NCI-H2227 (cell line): ENCODE results near the gene CPNE4.

Experiments used
- DNase-seq: peaks from one replicate; lab custom pipeline; 2025; ENCODE audit not compliant: unreplicated experiment; lab: John Stamatoyannopoulos, UW

Gene CPNE4

DNA sequence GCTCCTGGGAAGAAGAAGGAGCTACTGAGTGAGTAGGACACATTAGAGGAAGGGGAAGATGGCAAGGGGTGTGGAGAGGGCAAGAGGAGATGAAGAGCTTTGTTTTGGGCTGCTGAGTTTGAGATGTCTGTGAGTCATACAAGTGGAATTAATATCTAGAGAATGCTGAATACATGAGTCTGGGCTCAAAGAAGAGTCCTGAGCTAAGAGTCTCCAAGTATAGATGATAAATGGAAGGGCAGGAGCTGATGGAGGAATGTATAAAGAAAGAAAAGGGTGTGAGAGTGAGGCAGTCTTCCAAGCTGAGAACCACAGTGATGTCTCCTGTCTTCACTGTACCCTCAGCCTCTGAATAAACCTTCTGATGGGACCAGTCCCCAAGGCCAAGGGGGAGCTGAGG is 326.6 kb downstream of the CPNE4 start:
- DNase-seq, result no peak

DNA sequence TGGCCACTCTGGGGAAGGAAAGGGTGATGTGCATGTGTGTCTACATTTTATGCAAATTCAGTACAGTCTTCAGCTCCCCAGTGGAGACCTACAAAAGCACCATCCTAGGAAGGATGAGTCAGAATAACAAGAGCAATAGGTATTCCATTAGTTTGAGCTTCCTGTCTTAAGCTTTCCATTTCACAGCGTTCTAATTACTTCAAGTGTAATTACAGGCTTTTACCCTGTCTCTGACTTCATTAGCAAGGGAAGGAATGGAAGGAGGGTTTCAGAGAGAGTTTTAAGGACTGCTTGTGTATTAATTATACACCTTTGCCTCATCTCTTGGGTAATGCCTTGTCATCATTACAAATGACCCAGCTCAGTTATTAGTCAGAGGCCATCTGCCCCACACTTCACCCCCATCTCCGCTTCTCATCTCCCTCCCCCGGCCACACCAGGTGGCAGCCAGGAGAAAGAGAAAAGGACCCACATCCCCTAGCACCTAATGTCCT is 329.2 kb downstream of the CPNE4 start:
- DNase-seq, result peak; percentile 35

DNA sequence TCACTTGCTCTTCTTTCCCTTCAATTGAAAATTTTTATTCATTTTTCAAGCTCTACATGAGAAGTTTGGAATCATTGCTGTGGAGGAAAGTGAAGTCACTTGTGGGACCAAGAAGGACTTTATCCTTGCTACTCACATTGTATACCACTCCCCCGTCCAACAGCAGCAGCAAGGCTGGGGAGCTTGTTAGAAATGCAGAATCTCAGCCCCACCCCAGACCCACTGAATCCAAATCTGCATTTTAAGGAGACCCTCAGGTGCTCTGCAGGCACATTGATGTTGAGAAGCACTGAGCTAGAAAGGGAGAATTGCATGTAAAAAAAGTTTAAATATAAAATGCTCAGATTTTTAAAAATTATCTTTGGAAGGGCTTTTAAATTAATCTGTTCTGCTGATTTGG is 329.7 kb downstream of the CPNE4 start:
- DNase-seq, result no peak

DNA sequence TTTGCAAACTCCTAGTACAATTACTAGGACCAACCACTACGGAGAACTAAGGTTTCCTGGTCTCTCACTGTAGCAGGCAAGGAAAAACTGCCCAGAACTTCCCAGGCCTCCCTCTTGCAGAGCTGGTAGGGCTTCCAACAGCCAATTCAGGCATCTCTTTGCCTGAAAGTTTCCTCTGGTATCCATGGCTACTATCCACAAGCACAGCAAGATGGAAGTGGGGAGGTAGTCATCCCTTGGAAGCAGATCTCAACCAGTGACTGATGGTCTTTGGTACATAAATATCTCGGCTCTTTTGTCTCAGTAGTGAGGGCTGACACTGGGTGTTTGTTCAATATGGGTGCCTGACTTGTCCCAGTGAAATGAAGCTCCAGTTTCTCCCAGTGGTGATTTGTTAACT is 330.7 kb downstream of the CPNE4 start:
- DNase-seq, result no peak

DNA sequence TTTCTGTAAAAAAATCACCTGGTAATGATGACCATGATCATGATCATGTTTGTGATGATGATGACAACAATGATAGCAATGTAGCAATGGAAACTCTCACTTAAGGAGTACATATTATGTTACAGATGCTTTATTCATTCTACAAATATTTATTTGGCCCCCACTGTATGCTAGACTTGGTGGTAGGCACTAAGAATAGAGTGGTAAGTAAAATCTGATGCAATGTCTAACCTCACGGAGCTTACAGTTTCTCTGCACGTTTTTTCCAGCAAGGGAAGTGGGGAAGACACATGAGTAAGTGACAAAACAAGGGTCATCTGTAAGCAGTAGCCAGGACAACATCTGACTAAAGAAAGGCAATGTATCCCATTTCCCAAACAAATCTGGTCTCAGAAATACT is 332.7 kb downstream of the CPNE4 start:
- no peak for DNase-seq

DNA sequence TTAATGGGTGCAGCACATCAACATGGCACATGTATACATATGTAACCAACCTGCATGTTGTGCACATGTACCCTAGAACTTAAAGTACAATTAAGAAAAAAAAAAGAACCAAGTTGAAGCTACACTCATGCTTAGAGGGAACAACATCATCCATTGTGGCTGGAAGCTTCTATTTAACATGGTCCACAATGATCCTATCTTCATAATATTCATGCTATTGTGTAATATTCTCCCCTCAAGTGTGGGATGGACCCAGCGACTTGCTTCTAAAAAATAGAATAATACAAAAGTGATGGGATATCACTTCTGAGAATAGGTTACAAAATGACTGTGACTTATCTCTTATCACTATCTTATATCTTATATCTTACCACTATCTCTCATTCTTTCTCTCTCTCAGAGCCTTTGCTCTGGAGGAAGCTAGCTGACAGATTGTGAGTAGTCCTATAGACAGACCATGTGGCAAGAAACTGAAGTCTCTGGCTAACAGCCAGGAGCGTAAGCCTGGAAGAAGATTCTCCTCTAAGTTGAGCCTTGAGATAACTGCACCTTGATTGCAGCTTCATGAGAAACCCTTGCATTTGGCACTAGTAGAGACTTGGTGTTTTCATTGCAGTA is 333.6 kb downstream of the CPNE4 start:
- DNase-seq, result no peak

DNA sequence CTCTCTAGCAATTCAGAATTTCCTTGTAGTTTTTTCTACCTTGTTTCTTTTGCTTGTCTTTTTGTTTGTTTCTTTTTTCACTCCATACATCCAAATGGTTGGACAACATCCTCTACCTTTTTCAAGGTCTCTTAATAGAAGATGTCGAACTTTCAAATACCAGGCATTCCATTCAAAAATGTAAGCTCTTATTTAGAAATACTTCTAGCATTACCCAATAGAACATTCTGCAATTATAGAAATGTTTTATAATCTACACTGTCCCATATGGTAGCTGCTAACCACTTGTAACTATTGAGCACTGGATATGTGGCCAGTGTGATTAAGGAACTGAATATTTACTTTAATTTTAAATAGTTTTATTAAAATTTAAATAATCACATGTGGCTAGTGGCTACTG is 335.8 kb downstream of the CPNE4 start:
- DNase-seq, result no peak

DNA sequence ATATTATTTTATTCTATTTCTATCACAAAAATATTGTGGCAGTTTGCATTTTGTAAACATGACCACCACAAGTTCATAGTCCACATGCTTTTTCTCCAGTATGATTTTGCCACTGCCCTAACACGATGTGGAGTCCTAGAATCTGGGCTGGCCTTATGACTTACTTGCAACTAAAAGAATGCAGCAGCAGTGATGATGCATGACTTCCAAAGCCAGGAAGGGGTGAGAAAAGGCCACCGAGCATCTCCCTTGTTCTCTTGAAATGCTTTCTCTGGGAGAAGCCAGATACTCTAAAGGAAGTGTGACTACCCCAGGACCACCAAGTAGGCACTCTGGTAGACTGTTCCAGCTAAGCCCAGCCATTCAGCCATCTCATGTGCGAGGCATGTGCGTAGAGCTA is 340.4 kb downstream of the CPNE4 start:
- DNase-seq, result no peak

DNA sequence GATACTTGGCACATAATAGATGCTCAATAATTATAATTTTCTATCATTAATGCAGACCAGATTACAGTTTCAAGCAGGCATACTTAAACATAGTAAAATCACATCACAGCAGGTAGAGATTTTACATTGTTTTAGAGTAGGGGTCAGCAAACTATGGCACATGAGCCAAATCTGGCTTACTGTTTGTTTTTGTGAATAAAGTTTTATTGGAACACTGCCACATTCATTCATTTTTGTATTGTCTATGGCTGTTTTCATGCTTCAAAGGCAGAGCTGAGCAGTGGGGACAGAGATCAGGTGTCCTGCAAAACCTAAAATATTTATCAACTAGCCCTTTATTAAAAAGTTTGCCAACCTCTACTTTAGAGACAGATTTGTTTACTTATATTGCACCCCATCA is 342.5 kb downstream of the CPNE4 start:
- no peak for DNase-seq

DNA sequence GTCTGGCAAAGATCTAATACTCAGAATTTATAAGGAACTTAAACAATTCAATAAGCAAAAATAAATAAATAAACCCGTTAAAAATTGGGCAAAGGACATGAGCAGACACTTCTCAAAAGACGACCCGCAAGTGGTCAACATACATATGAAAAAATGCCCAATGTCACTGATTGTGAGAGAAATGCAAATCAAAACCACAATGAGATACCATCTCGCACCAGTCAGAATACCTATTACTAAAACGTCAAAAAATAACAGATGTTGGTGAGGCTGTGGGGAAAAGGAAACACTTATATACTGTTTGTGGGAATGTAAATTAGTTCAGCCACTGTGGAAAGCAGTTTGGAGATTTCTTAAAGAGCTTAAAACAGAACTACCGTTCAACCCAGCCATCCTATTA is 344.0 kb downstream of the CPNE4 start:
- DNase-seq, result no peak

DNA sequence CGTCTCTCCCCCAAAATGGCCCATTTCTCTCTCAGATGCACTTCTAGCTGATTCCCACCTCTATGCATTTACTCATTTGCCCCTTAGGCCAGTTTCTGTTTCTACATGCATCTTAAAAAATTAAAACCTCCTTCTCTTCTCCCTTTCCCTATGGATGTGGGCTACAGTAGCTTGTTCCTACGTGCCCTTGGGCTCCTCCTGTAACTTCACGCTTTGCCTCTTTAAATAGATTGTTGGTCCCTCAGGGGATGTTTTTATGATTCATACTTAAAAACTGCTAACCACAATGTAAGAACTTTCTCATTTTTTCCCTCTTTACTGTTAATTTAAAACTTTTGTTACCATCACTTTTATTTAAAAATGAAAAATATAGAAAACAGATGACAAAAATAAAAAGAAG is 346.4 kb downstream of the CPNE4 start:
- no peak for DNase-seq

DNA sequence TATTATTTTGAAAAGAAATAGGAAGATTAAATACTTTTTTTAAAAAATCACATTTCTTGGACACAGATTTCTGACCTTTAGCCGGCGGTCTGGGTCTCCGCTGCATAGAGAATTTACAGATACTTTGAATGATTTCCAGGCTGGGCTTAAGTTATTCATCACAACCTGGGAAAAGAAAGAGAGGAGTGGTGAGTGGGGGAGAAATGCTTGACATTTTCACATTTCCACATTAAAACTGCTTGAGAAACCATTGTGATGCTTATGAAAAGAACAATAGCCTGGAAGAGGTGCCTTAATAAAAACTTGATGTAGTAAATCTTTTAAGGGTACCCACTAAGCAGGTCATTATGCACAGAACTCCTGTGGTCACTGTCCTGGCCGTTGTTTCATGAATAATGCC is 365.2 kb downstream of the CPNE4 start:
- DNase-seq, result no peak

DNA sequence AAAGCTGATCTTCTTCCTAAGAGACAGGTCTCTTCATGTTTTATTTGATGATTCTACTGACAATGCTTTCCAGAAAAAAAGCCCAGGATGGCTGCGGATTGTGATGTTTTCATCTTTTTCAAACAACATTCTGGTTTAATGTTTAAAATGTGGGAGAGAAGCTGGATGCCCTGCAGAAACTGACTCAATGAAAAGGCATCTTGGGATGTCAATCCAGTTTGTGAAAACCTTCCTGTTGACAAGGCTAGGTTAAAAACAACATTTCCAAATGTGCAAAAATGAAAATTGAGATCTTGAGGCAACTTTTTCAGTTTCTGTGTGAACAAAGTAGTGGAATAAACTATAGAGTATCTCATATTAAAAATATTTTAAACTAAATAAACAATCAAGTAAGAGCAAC is 376.0 kb downstream of the CPNE4 start:
- no peak for DNase-seq

DNA sequence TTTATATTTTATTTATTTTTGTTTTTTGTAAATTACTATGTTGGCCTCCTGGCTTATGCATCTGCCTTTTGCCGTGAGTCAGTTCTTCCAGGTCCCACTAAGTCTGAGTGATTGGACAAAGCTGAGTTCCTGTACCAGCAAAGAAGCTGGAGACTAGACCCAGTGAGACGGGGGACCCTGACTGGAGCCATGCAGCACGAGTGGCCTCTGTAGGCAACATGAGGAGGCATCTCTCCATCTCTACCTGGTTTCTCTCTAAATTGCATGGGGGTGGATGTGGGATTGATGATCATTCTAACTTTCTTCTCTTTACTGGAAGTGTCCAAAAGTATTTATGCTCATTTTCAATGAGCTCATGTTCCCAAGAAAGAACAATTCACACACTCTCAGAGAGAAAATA is 376.7 kb downstream of the CPNE4 start:
- no peak for DNase-seq

DNA sequence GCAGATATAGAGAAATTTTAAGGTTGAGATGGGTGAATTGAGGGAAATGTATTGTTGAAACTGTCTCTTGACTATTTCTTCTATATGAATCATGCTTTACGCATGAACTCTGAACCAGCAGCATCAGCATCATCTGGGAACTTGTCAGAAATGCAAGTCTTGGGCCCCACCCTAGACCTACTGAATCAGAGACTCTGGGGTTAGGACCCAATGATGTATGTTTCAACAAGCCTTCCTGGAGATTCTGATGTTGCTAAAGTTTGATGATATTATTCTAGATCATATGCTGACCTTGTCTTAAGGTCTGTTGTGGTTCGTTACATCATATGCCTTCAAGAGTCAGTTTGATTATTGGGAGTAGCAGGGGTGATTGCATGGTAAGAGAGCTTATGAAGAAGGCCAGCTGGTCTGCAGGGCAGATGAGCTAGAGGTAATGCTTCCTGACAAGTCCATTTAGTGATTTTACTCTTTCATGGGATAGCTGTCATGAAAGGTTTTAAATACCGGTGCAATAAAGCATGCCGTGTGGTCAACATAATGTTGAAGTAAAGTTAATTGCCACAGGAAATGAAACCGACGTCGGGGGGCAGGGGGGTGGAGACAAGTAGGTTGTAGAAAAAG is 379.6 kb downstream of the CPNE4 start:
- DNase-seq, result no peak

DNA sequence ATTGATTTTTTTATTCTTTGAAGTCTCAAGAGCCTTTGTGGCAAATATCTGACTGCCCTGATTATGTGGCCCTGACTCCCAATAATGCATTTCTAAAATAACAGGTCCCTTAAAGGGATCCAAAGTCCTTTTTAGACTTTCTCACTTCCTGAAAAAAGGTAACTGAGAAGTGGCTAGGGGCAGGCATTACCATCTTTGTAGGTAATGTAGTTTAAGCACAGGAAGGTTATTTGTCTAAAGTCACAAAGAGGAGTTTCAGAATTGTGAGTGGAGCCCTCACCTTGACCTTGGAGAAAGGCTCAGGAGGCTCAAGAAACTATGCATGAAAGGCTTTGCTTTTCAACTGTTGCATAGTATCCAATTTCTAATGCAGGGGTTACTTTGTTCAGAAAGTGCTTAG is 389.2 kb downstream of the CPNE4 start:
- DNase-seq, result no peak

DNA sequence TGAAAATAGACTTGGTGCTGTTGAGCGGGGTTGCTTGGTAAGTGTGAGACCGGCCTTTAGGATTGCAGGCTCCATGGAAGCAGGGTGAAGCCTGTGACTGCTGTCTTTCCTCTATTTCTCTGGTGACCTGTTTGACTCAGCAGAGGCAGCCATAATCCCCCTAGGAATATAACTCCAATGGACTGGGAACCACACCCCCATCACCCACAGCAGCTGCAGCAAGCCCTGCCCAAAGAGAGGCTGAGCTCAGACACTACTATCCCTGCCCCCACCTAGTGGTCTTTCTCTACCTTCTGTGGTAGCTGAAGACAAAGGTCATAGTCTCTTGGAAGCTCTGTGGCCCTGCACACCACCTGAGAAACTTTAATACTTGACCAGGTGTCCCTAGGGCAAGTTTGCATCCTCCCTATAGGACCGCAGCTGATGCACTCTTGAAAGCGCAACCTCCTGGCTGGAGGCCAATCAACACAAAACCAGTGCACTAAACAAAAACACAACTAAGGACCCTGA is 398.5 kb downstream of the CPNE4 start:
- no peak for DNase-seq

DNA sequence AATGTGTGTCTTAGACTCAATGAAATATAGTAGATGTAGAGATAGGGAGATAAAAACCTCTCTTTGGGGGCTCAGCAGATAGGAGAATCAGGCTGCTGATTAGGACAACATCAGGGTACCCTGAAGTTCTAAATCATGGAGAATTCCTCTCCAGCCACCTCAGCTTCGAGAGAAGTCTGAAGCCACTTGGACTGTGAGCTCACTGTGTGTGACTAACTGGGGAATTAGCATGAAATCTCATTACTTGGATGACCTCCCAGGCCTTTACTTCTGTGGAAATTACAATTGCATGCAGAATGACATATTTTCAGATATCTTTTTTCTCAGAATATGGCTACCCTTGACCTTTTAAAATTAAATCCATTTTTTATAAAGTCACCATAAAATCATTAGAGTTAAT is 404.0 kb downstream of the CPNE4 start:
- DNase-seq, result no peak

DNA sequence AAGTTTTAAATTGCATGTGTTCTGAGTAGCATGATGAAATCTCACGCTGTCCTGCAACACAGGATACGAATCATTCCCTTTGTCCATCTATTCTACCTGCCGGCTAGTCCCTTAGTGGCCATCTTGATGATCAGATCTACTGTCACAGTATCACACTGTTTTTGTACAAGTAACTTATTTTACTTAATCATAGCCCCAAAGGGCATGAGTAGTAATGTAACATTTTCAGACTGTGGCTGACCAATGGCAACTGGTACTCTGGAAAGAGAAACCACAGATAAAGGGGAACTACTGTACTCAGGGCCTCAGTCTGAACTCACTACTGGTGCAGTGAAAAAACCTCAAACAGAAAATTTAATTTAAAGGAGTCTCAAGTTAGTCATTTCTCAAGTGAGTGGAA is 404.7 kb downstream of the CPNE4 start:
- no peak for DNase-seq

DNA sequence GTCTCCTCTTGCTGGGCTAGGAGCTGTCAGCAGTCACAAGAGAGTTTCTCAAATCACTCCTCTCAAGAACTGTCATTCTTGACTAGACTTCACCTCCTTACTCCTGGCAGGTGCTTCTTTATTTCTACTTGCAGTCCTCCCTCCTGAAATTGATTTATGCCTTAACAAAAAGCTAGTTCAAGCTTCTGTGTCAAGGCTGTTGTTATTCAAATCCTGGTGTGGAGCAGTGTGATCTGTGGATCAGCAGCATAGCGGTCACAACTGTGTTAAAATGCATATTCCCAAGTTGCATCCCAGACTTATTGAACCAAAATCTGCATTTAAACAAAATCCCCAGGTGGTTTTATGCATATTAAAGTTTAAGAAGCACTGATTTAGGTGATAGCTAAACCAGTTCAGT is 411.4 kb downstream of the CPNE4 start:
- DNase-seq, result no peak

DNA sequence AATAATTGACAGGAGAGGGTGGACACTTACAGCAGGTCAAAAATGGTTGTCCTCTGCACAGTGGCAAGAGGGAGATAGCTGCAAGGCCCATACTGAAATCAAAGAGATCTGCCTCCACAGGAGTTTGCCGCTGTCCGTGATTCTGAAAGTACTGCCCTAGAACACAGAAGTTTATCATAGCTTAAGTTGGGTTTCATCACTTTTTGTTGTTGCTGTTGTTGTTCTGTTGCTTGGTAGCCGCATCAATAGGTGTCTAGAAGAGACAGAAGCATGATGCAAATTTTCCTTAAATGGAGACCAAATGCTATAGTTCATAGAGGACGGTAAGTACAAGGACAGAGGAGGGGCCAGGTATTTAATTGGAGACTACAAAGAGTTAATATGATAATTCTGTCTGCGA is 412.1 kb downstream of the CPNE4 start:
- no peak for DNase-seq

DNA sequence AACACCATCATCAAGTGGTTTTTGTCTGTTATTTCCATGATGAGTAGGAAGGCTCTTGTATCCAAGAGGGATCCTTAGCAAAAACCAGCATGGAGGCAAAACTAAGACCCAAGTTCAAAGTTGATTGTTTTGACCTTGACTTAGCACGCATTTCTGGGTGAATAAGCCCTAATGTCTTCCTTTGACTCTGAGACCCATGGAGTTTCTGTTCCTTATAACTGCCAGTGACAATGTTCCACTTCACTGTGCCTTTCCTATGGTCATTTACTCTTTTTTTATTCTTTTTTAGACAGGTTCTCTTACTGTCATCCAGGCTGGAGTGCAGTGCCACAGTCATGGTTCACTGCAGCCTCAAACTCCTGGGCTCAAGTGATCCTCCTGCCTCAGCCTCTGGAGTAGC is 413.8 kb downstream of the CPNE4 start:
- no peak for DNase-seq

DNA sequence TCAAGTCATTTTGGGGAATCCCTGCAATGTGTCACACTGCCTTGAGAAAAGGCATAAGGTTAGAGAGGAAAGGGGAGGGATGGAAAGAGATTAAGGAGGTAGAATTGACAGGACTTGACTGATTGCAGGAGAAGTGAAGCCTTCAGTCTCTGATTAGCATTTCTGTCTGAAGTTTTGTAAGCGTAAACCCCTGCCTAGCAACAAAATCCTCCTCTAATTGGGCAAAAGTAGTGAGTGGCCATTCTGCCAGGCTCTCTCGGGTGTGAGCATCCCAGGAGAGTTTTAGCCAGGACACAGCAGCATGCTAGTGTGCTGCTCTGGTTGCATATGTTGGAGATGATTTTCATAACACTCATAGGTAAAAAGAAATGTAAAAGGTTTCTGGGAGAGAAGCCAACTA is 415.0 kb downstream of the CPNE4 start:
- no peak for DNase-seq
